GM21381 (cell line): ENCODE results near the gene AOPEP.

ENCODE experiments used
- ATAC-seq: cut with Tn5 transposase; IDR thresholded peaks from one replicate; pipeline ENCODE4 v1.9.1; 2021; ENCODE audit warnings: mild to moderate bottlenecking, moderate library complexity; ENCODE audit not compliant: unreplicated experiment

The AOPEP gene

DNA sequence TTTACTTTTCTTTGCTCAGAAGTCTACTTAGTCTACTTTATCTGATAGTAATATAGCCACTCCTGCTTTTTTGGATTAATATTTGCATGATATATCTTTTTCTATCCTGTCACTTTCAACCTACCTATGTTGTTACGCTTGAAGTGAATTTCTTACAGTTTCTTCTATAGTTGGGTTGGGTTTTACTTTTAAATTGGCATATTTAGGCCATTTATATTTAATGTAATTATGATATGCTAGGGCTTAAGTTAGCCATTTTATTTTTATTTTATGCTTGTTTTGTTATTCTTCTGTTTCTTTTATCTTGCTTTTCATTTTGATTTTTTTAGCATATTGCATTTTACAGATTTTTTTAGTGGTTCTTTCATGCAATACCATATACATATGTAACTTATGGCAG, 164.7 kb downstream of the AOPEP start:
- ATAC-seq = no peak

DNA sequence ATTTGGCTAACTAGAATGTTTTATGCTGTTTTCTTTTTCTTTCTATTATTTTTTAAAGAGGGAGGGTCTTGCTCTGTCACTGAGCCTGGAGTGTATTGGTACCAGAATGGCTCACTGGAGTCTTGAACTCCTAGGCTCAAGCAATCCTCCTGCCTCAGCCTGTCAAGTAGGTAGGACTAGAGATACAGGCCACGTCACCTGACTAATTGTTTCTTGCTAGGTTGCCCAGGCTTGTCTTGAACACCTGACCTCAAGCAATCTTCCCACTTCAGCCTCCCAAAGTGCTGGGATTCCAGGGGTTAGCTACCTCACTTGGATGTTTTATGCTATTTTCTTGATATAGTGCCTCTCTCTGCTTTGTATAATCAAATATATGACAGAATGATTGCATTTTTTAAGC, 166.2 kb downstream of the AOPEP start:
- no peak for ATAC-seq

DNA sequence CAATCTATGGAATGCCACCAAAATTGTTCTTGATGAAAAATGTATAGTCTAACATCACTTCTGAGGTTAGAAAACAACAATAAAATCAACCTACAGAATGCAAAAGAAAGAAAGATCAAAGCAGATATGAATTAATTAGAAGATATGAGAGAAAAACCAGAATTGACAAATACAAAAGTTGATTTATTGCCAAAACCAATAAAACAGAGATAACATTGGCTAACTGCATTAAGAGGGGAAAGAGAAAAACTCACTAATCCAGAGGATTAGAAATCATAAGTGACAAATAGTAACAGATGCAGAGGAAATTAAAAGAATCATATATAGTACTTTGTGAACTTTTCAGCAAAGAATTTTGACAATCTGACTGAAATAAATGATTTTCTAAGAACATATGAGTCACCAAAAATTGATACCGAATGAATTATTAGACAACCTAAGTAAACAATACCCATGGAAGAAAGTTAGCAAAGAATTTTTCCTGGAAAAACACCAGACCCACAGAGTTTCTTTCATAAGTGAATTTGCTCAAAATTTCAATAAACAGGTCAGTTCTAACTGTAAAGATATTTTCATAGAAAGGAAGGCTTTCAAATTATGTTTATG, 167.7 kb downstream of the AOPEP start:
- ATAC-seq = no peak

DNA sequence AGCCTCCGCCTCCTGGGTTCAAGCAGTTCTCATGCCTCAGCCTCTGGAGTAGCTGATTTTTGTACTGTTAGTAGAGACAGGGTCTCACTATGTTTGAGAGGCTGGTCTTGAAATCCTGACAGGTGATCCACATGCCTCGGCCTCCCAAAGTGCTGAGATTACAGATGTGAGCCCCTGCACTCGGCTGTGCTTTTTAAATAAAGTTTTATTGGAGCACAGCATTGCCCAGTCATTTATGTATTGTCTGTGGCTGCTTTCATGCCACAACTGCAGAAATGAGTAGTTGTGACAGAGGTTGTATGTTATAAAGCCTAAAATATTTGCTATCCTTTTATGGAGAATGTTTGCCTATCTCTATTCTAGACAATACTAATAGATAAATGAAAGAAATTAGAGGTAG, 169.2 kb downstream of the AOPEP start:
- ATAC-seq = no peak

DNA sequence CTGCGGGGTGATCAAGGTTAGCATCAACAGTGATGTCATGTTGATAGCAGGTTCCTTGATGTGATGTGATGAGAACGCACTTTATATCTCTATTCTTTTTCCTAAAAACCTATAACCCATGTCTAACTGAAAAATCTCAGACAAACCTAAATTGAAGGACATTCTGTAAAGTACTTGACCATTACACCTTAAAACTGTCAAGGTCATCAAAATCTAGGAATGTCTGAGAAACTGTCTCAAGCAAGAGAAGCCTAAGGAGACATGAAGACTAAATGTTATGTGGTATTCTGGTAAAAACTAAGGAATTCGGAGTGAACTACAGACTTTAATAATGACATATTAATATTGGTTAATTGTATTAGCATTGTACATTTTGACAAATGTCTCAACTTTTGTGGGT, 170.0 kb downstream of the AOPEP start:
- ATAC-seq = no peak

DNA sequence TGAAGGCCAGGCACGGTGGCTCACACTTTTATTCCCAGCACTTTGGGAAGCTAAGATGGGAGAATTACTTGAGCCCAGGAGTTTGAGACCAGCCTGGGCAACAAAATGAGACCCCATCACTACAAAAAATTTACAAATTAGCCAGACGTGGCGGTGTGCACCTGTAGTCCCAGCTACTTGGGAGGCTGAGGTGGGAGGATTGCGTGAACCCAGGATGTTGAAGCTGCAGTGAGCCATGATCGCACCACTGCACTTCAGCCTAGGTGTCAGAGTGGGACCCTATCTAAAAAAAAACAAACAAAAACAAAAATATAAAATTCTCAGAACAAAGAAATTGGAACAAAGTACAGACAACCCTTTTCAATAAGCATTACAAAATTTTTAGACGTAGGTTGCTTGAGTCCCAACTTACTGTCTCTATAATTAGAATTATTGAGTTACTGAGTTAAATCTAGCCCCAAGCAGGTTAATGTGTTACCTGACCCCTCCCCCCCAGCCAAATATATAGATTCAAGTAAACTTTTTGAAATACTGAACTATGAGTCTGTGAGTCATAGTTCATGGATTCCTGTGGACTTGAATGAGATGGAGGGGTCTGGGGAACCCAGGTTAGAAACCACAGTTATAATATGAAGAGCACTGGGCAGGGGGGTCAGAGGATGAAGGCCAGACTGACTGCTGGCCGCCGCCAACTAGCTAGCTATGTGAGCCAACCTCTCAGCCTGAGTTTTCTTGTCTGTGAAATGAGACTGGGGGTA, 173.1 kb downstream of the AOPEP start:
- no peak for ATAC-seq

DNA sequence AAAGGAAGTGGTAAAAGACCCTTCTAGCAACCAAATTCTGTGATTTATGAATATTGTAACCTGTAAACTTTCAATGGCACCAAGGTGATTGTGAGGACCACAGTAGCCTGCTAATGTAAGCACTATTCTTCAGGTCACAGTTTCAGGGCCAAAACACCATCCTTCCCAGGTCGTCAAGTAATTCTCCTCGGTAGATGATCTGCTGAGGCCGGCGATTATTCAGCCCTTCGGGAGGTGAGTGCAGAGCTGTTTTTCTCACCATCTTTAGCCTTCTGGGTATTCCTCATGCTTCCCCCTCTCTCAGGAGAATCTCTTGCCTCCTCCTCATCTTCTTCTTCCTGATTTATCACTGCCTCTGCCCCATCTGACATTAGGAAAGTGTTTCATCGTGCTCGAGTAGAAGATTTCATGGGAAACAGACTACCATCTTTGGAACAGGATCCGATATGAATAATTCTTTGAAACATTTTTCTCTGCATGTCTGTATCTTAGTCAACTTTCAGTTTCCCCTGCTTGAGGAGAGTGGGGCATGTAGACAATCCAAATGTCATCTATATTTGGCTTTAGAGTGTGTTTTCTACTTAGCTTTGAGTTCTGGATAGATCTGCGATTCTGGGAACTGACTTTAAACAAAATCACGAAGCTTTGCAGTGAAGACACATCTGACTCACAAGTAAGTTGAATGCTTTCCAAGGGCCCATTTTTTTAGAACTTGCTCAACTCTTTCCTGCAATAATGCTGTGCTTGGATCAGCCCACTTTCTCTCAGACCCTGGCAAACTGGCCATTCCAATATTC, 173.9 kb downstream of the AOPEP start:
- no peak for ATAC-seq

DNA sequence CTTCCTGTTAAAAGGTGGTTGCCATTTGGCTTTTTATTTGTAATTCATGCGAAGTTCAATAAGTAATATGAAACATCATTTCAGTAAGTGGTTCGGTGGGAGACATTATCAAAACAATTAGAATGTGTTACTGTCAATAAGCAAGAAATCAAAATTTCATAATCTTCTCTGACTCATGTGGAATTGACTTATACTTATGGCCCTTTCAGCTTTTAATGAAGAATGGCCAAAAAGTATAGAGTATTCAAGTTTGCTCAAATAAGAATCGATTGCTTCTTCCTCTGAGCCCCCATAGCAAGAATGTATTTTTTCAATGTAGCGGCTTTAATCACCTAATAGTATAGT, 174.5 kb downstream of the AOPEP start:
- no peak for ATAC-seq

DNA sequence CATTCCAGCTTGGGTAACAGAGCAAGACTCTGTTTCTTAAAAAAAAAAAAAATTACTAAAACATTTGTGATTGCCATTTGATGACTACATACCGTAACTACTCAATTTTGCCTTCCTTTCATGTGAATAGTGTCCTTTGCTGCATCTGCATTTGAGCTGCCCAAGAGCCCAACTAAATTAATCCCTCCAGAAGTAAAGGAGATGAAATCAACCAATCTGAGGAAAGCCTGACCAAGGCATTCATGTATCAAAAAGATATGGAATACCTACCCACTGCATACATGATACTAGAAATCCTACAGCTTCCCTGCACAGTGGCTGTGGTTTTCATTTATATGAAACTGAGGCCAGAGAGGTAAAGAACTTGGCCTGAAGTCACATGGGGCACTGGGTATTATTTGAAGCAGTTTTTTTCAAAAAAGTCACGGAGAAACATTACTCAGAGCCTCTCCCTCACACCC, 177.5 kb downstream of the AOPEP start:
- no peak for ATAC-seq

DNA sequence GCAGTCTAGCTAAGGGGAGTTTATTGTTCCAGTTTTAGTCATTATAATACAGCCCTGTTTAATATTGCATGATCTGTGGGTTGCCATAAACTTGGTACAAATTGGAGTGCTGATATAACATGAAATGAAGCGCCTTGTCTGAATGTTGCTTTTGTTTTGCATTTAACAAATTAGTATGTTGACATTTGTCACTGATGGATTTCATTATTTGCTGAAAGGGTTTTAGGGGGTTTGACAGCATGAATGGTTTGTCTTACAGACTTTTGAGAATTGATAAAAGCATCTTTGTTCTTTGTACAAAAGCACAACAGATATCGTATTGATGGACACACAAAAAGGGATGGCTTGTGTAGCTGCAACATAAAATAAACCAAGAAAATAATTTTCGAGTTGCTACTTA, 178.3 kb downstream of the AOPEP start:
- ATAC-seq = no peak

DNA sequence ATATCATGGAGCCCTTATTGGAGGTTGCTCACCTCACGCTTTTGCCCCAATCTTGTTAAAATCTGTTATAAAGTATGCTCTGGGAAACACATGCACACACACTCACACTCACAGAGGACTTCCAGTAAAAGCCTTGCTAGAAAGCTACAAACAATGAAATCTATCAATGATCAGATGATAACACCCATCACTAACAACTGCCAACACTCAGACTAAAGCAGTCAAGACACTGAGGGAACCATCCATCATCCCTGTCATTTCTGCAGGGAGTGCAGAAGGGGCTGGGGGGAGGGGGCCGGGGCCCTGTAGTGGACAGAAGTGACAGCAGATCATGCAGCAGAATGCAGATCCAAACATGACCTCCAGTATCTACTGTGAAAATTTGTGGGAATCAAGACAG, 179.1 kb downstream of the AOPEP start:
- no peak for ATAC-seq

DNA sequence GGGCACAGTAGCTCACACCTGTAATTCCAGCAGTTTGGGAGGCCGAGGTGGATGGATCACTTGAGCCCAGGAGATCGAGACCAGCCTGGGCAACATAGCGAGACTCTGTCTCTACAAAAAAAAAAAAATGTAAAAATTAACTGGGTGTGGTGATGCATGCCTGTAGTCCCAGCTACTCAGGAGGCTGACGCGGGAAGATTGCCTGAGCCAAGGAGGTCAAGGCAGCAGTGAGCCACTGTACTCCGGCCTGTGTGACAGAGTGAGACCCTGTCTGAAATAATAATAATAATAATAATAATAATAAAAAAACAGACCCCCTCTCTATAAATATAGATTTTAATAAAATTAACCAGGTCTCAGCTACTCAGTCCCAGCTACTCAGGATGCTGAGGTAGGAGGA, 179.7 kb downstream of the AOPEP start:
- ATAC-seq = no peak

DNA sequence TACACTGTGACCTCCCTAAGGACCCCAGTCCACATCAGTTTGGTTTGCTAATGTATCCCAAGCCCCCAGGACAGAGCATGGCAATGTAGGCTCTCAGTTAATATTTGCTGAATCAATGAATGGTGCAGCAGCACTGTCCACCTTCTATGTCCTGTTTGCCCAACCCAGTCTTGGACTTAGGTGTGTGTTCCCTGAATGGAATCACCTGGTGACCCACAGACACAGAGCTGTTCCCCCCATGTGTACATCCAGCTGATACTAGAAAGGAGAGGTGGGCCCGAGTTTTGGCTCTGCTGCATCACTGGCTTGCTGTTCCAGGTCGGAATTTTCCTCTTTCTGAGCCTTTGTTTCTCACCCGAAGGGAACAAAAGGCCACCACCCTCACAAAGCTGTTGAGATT, 180.2 kb downstream of the AOPEP start:
- ATAC-seq = no peak

DNA sequence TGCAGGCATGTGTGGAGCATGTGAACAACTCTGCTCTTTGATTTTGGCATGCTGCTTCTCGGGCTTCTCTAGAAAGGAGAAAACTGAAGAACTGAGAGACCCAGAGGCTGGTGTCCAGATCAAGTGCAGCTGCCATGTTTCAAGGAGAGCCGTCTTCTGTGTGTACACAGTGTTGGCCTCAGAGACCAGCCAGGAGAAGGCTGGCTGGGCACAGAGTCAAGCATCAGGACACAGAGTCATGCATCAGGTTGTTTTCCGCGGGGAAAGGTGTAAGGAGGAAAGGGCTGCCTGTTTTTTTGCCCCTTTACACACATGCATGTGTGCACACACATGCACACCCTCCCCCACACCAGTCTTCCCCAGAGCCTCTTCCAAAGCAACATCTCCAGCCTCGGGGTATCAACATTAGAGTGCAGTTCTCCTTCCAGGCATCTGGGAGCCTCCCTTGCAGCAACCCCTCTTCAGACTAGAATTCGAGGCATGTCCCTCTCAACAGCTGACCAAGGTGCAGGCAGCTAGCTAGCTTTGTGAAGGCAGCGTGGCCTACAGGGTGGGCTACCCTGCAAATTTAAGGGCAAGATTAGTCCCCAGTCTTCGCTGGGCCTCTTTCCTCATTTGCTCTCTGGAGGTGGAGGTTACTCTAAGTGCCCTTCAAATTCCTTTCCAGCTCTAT, 180.9 kb downstream of the AOPEP start:
- ATAC-seq = no peak

DNA sequence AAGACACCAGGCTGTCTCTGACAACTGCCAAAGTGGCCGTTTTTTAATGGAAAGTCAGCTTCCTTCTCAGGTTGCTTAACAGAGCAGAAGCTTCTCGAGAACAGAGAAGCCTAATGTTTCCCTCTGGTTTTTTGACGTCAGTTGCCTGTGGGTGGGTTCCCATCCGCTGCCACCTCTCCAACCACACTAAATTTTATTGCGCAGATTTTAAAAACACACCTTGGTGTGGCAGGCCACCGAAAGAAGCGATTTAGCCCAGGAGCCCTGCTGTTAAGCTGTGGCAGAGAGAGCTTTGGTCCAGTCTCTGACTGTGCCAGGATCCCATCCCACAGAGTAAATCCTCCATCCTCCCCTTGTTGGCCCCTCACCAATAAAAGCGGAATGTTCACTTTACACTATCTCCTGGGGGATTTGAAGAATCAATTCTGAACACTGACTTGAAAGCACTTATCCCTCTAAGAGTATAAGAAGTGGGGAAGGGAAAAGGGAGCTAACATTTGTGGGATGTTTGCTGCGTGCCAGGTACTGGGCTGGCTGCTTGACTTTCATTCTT, 181.6 kb downstream of the AOPEP start:
- no peak for ATAC-seq

DNA sequence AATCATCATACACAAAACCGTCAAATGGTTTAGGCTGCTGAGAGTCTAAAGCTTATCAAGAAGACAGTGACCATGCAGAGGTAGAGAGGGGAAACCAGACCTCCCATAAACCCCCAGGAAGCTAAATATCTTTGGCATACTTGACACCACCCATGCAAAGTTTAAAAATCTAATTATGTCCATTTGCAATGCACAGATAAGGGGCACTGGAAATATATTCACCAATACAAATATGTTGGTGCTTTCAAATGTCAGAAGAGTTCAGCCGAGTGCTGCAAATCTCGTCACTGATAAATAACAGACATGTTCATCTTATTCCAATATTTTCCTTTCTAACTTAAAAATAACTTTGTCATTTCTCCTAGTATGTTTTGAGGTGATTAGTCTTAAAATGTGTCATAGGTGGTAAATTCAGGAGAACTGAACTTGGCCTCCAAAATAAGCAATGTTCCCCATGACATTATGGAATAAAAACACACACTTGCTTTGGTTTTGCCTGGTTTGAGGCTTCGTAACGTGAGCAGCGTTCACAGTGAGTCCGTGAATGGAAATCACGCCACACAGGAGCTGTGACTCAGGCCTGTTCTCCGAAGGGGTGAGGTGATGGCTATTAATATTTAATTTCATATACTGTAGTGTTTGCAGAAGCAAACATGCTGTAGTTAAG, 182.2 kb downstream of the AOPEP start:
- ATAC-seq = no peak

DNA sequence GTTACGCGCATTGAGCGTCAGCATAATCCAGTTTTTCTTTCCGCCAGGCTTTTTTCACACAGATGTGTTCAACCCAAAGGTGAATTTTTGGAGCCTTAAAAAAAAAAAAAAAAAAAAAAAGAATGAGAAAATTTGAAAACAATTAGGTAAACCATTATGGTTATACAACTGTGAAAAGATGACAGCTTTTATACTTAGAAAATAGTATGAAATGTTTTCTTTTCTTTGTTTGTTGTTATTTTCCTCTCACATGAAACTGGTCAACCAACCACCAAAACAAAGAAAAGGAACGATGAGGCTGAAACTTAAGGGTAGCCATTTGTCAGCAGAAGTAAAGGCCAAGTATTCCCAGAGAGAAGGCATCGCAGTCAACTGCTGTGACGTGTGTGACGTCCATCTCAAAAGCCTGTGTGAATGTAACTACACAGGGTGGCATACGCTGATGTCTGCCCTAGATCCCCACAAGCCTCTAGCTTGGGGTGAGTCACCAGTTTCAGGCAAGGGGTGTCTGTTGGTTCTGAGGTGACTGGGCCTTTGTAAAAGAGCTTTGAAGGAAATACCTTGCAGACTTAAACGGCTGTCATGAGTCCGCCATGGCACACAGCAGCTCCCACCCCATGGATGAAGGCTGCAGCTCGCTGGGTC, 182.9 kb downstream of the AOPEP start:
- ATAC-seq = no peak

DNA sequence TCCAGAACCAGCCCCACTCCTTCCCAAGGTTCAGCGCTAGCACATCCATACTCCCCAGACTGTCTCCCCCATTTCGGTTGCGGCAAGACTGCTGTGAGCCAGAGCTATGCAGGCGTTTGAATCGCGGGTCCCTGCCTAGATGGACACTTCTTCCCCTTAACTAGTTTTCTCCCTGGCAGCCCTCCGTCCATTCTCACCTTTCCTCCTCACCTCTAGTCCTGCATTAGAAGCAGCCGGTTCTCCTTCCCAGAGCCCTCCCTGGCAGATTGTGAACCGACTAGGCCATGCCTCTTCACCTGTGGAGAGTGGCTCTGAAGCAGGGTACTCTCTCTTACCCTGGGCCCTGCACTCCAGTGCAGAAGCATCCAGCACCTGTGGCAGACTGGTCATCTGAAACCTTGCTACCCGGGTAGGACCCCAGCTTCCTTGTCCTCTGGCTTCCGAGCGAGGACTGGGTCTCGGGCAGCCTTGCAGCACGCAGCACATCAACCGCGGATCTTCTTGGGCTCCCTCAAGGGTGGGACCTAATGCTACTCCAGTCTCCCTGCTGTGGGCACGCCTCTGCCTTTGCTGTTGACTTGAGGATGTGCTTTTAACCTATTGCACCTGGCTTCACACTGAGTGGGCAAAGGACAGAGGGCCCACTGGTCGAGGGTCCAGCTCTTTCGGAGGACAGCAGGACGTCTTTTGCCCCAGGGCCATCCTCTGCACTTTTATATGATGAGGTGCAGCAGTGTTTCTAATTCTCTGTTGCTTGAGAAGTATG, 183.6 kb downstream of the AOPEP start:
- no peak for ATAC-seq

DNA sequence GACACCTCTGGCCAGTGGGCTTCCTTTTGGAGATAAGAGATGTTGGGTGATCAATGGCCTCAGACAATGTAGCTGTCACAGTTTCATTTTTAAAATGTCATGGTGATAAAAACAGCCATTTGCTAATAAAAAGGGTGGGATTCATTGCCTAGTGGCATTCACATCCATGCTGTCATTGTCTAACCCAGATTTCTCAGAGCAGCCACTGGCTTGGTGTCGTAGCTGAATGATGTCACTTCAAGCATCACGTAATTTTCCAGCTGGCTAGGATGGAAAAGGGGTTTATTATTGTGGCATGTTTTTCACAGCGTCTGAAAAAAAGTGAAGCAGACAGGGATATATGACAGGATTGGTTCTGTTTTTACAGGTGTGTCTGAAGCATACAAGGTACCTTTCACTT, 184.7 kb downstream of the AOPEP start:
- no peak for ATAC-seq
